Naive B cell (primary cell): ENCODE data around the gene MEGF8. TPM values are rescaled to one million over a fixed set of nuclear protein-coding genes. Genes with fewer than 3 reads are reported as not detected.

Experiments used
- ATAC-seq, 2 donors: fragments of 150-1000 bp; cut with Tn5 transposase; 2 replicates each; pipeline ENCODE4 v1.10.0; 2021; ENCODE audit warnings: low read depth in 2 of 2, mild to moderate bottlenecking in 2 of 2, moderate library complexity in 2 of 2
- DNase-seq: peaks from one replicate; pipeline ENCODE4 v3.0.0; 2022
- H3K27ac Mint-ChIP-seq, 6 donors: one replicate each; pipeline ENCODE4 v1.8.0; 2020 to 2022; ENCODE audit warnings: mild to moderate bottlenecking in 6 of 6, mixed read lengths in 6 of 6, moderate library complexity in 5 of 6, inconsistent platforms in 2 of 6
- H3K27me3 Mint-ChIP-seq, 3 donors: one replicate each; pipeline ENCODE4 v1.8.0; 2021 to 2022; ENCODE audit warnings: mixed read lengths in 3 of 3, mild to moderate bottlenecking in 1 of 3
- H3K36me3 Mint-ChIP-seq, 2 donors: one replicate each; pipeline ENCODE4 v1.8.0; 2020 to 2022; ENCODE audit warnings: mixed read lengths in 2 of 2, inconsistent platforms in 1 of 2, mild to moderate bottlenecking in 1 of 2
- H3K4me1 Mint-ChIP-seq, 3 donors: one replicate each; pipeline ENCODE4 v1.8.0; 2020 to 2022; ENCODE audit warnings: mixed read lengths in 3 of 3, inconsistent platforms in 1 of 3, mild to moderate bottlenecking in 1 of 3, moderate library complexity in 1 of 3
- H3K4me3 Mint-ChIP-seq, 8 donors: one replicate each; pipeline ENCODE4 v1.8.0; 2020 to 2022; ENCODE audit warnings: mild to moderate bottlenecking in 8 of 8, mixed read lengths in 8 of 8, moderate library complexity in 8 of 8, inconsistent platforms in 2 of 8
- H3K9me3 Mint-ChIP-seq, 7 donors: one replicate each; pipeline ENCODE4 v1.8.0; 2020 to 2022; ENCODE audit warnings: mixed read lengths in 7 of 7, mild to moderate bottlenecking in 5 of 7, inconsistent platforms in 2 of 7, moderate library complexity in 1 of 7
- polyA plus RNA-seq, 6 donors: library from polyadenylated mRNA; unstranded; fragments of 300-500 nt; fragmentation: Illumina TruSeq; gene quantifications; one replicate each; pipeline ENCODE4 v1.2.3, GENCODE V29; 2021; ENCODE audit warnings: low read depth in 6 of 6

MEGF8 gene
- polyA plus RNA-seq, 6 donors from 2014 or later: 0.34 to 1.5 (median 0.45) TPM; not detected in 1

DNA sequence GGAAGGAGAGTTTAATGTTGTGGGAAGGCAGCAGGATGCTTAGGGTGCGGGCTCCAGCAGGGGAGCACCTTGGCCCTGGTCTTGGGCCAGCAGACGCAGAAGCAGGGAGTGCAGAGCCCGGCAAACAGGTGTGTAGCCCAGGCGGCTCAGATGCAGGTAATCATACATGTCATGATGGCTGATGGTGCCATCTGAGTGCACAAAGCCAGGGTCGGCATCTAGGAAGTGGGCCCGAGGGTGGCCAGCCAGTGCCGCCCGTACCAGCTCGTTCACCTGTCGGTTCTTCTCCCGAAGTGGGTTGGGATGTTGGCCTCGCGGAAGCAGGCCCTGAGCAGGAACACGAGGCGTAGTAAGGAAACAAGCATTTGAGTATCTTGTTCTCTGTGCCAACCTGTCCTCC, 28.4 kb upstream of the MEGF8 start:
- Mint-ChIP-seq H3K27ac (peak overlapping the region in 1 of 6 donors; percentile 58), H3K36me3 (peaks cover 0 to 15% of the 10 kb centered on the region in 2 donors), H3K9me3 (no peaks in the 10 kb centered on the region), H3K27me3 (no peaks in the 10 kb centered on the region), H3K4me3 (peak overlapping the region in 1 of 8 donors; percentile 57), H3K4me1 (peaks cover 15 to 23% (median 20%) of the 10 kb centered on the region in 3 donors)
- ATAC-seq (no peak), DNase-seq (no peak)

DNA sequence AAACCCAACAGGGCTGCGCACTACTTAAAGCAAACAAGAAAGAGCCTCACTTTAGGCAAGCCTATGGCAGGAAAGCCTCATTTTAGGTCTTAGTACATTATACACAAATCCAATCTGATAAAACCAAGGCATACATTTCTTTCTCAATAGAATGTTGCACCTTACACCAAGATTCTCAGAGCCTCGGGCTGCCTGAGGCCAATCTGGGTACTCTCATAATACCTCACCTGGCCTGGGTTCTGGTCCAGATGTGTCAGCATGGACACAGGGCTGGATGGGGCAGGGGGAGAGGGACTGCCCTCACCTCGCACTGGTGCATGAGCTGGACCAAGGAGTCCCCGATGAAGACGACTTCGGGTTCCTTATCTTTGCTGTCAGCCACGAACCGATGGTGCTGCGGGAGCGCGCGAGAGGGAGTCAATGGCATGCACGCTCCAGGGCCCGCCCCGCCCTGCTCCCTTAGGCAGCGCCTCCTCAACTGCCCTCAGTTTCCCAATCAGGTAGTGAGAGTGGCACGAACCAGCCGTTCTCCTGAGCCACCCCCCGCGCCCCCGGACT, 23.7 kb upstream of the MEGF8 start, which contains the start of gene PRR19:
Gene PRR19 (plus strand): TSS at position 487 of the 558 bp plus-strand sequence. CDS start 7,453 bp downstream, outside the sequence.
- H3K4me1 Mint-ChIP-seq: peaks cover 25 to 28% (median 25%) of the 10 kb centered on the region in 3 donors
- no peaks in the 10 kb centered on the region for H3K36me3 Mint-ChIP-seq
- peak in 1 of 2 donors; percentile 7 for ATAC-seq
- H3K27ac Mint-ChIP-seq: peak within 1 kb of the TSS in 5 of 6 donors; percentile 48 to 72 (median 55)
- H3K27me3 Mint-ChIP-seq: no peaks in the 10 kb centered on the region
- peak within 1 kb of the TSS; percentile 81 to 92 (median 88) for H3K4me3 Mint-ChIP-seq
- no peaks in the 10 kb centered on the region for H3K9me3 Mint-ChIP-seq
- no peak for DNase-seq

DNA sequence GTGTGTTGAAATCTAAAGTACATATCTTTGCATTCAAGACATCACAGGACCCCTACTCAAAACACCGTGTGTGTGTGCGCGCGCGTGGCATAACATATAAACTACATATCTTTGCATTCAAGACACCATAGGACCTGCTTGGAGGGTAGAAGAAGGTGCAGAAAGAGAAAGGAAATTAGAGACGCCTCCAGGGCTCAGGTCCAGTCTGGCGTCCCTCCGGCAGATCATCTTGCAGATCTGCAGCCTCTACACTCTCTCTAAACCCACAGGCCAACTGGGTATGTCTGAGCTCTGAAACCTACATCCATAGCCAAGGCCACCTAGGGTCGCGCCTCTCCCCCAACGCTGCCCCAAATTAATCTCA, 22.4 kb upstream of the MEGF8 start:
- Mint-ChIP-seq H3K4me3 (peak overlapping the region; percentile 81 to 92 (median 88)), H3K9me3 (no peaks in the 10 kb centered on the region), H3K4me1 (peaks cover 27 to 28% (median 28%) of the 10 kb centered on the region in 3 donors), H3K36me3 (no peaks in the 10 kb centered on the region), H3K27me3 (no peaks in the 10 kb centered on the region), H3K27ac (peak overlapping the region in 5 of 6 donors; percentile 48 to 75 (median 70))
- DNase-seq: no peak
- no peak for ATAC-seq

DNA sequence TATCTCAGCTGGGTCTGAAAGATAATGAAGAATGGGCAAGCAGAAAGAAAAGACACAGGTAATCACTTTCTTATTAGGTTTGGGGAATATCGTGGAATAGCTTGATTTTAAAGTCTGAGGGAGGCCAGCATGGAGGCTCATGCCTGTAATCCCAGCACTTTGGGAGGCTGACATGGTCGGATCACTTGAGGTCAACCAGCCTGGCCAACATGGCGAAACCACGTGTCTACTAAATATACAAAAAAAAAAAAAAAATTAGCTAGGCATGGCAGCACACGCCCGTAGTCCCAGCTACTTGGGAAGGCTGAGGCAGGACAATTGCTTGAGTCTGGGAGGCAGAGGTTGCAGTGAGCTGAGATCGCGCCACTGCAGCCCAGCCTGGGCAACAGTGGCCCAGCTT, 21.6 kb upstream of the MEGF8 start:
- H3K4me3 Mint-ChIP-seq: peak overlapping the region in 2 of 8 donors; percentile 86 to 88
- no peaks in the 10 kb centered on the region for H3K27me3 Mint-ChIP-seq
- no peaks in the 10 kb centered on the region for H3K9me3 Mint-ChIP-seq
- DNase-seq: no peak
- ATAC-seq: no peak
- no peaks in the 10 kb centered on the region for H3K36me3 Mint-ChIP-seq
- H3K4me1 Mint-ChIP-seq: peaks cover 27 to 30% (median 28%) of the 10 kb centered on the region in 3 donors
- peak overlapping the region in 1 of 6 donors; percentile 52 for H3K27ac Mint-ChIP-seq

DNA sequence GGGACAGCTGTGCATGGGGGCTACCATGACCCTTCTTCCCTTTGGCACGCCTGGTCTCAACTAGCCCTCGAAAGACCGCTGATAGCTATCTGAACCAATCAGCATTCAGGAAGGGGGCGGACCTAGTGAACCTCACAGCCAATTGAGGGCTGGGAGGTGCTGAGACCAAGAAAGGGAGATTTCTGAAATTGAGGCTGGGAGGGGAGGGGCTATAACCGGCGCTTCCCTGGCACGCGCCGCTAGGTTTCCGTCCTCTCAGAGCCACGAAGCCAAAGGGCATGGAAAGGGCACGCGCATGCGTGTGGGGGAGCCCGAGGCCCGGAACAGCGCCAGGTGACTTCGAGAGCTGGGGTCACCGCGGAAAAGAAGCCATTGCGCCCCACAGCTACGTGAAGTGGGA, 18.8 kb upstream of the MEGF8 start:
- no peaks in the 10 kb centered on the region for H3K36me3 Mint-ChIP-seq

DNA sequence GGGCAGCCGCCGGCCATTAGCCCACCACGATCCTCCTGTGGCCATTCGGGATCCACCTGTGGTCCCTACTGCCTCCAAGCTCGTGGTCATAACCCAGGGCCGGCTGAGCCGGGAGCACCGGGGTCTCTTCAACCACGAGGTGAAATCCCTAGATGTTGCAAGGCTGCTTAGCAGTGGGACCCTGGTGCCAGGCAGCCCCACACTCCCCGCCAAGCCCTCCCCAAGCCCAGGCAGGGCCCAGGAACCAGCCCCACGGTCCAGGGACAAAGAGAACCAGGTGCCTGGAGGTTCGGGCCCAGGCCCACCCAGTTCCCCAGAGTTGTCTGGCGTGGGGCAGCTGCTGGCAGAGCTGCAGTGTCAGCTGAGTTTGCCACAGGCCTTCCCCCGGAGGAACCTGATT, 15.7 kb upstream of the MEGF8 start:
- ATAC-seq (no peak), DNase-seq (no peak)
- H3K36me3 Mint-ChIP-seq: no peaks in the 10 kb centered on the region
- peaks cover 17 to 47% (median 40%) of the 10 kb centered on the region in 3 donors for H3K27me3 Mint-ChIP-seq
- no peaks in the 10 kb centered on the region for H3K9me3 Mint-ChIP-seq
- peaks cover 14 to 22% (median 20%) of the 10 kb centered on the region in 3 donors for H3K4me1 Mint-ChIP-seq
- no peak overlapping the region for H3K4me3 Mint-ChIP-seq
- no peak overlapping the region for H3K27ac Mint-ChIP-seq

More for the DNA sequence above, 18.8 kb upstream of the MEGF8 start:
- H3K27me3 Mint-ChIP-seq: peaks cover 0 to 17% (median 10%) of the 10 kb centered on the region in 3 donors
- H3K4me1 Mint-ChIP-seq: peaks cover 20 to 25% (median 21%) of the 10 kb centered on the region in 3 donors
- no peak for DNase-seq
- ATAC-seq: no peak
- H3K4me3 Mint-ChIP-seq: no peak overlapping the region
- H3K27ac Mint-ChIP-seq: no peak overlapping the region
- H3K9me3 Mint-ChIP-seq: no peaks in the 10 kb centered on the region

DNA sequence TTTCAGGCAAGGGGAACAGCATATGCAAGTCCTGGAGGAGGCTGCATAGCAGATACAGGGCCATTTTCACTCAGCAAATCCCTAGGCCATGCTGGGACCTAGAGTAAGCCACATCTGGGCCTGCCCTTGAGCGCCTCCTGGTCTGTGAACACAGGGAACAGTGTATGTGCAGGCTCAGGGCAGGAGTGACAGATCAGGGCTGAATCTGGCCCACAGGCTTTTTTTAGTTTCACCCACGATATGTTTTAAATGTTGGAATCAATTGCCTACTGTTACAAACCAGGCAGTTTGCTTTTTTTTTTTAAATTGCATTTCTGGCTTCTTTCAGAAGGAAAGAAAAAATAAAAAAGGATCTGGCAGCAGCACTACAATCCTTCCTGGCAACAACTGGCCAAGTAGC, 13.8 kb upstream of the MEGF8 start:
- H3K27me3 Mint-ChIP-seq: peaks cover 21 to 55% (median 50%) of the 10 kb centered on the region in 3 donors
- ATAC-seq: no peak

DNA sequence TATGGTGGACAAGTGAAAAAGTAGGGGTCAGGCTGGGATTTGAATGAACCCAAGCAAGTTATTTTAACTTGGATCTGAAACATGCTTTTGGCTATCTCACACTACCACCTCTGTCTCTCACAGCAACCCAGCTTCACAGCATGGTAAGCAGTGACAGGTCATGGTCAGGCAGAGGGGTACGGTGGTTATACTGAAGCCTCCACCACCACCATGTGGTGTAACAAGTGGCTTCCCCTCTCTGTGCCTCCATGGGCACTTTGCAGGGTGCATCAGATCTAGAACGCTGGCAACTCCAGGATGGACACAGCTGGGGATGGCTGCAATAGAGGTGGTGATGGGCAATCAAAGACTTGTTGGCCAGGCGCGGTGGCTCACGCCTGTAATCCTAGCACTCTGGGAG, 13.1 kb upstream of the MEGF8 start:
- Mint-ChIP-seq H3K27me3 (peaks cover 28 to 62% (median 57%) of the 10 kb centered on the region in 3 donors), H3K27ac (no peak overlapping the region), H3K4me3 (peak overlapping the region in 4 of 8 donors; percentile 63 to 76 (median 69)), H3K4me1 (peaks cover 21 to 28% (median 23%) of the 10 kb centered on the region in 3 donors), H3K9me3 (peaks cover 0 to 2% (median 0%) of the 10 kb centered on the region in 7 donors), H3K36me3 (no peaks in the 10 kb centered on the region)
- DNase-seq (no peak), ATAC-seq (no peak)

More for the DNA sequence above, 13.8 kb upstream of the MEGF8 start:
- Mint-ChIP-seq H3K36me3 (no peaks in the 10 kb centered on the region), H3K4me3 (no peak overlapping the region), H3K9me3 (peaks cover 0 to 2% (median 0%) of the 10 kb centered on the region in 7 donors), H3K27ac (no peak overlapping the region), H3K4me1 (peaks cover 15 to 22% (median 22%) of the 10 kb centered on the region in 3 donors)
- DNase-seq: no peak

DNA sequence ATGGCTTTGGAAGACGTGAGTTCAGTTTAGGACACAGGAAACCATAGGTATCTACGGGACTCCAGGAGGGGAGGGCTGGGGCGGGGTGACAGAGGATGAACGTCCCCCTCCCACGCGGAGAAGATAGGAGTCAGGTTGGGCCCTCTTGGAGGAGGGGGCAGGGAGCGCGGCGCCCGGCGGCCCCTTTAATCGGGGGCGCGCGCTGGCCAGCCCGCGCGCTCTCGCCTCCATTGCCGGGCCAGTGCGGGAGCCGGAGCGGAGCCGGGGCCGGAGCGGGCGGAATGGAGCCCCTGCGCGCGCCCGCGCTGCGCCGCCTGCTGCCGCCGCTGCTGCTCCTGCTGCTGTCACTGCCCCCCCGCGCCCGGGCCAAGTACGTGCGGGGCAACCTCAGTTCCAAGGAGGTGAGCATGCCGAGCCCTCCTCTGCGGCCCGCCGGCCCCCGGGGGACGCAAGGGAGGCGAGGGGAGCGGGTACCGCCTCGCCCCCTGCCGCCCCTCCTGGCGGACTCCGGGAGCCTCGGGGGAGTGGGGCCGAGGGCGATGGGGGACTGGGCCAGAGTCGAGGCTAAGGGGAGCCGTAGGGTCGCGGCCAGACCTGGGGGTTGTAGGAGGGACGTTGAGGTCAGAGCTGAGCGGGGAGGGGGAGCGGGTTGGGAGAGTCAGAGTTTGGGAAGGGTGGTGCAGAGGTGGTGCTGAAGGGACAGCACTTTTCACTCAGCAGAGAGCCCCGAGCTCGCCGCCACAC, 12.2 kb upstream of the MEGF8 start, which contains the start of gene TMEM145:
Gene TMEM145 (plus strand): TSS at position 214 of the 744 bp plus-strand sequence. CDS start 68 bp downstream, at position 282.
- H3K27ac Mint-ChIP-seq: peak within 1 kb of the TSS in 2 of 6 donors; percentile 20 to 58
- peaks cover 0 to 2% (median 0%) of the 10 kb centered on the region in 7 donors for H3K9me3 Mint-ChIP-seq
- ATAC-seq: peak; percentile 76
- no peak for DNase-seq
- peak within 1 kb of the TSS; percentile 18 to 84 (median 66) for H3K4me3 Mint-ChIP-seq
- H3K4me1 Mint-ChIP-seq: peaks cover 21 to 24% (median 23%) of the 10 kb centered on the region in 3 donors
- peaks cover 29 to 62% (median 58%) of the 10 kb centered on the region in 3 donors for H3K27me3 Mint-ChIP-seq
- H3K36me3 Mint-ChIP-seq: no peaks in the 10 kb centered on the region

DNA sequence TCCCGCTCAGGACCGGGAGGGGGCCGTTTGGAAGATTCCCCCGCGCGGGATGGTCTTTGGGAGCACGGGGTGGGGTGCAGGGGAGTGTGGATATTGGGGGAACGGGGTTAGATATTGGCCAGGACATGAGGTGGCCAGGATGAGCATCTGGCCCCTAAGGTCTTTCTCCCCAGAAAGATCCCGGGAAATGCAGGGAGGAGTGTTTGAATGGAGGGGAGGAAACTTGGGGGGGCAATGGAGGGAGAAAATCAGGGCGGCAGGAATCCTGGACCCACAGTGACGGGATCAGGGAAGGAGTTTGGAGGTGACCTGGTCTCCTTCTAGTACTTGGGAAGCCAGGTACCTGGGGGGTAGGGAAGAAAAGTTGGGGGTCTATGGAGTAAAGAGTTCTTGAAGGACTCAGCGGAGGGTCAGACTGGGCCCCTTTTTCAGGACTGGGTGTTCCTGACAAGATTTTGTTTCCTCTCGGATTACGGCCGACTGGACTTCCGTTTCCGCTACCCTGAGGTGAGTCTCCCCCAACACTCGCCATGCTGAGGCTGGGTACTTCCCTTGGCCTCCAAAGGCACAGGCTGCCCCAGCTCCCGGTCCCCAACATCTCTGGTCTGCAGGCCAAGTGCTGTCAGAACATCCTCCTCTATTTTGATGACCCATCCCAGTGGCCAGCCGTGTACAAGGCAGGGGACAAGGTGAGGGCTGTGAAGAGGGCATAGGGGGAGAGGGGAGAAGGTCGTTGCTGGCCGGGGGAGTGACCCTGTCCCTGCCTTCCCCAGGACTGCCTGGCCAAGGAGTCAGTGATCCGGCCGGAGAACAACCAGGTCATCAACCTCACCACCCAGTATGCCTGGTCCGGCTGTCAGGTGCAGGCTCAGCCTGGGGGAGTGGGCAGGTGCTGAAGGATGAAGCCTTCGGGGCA, 11.3 kb upstream of the MEGF8 start:
- peaks cover 29 to 62% (median 58%) of the 10 kb centered on the region in 3 donors for H3K27me3 Mint-ChIP-seq
- H3K27ac Mint-ChIP-seq: no peak overlapping the region
- peaks cover 21 to 24% (median 23%) of the 10 kb centered on the region in 3 donors for H3K4me1 Mint-ChIP-seq
- peak overlapping the region in 7 of 8 donors; percentile 5 to 84 (median 55) for H3K4me3 Mint-ChIP-seq
- no peak for DNase-seq
- no peaks in the 10 kb centered on the region for H3K36me3 Mint-ChIP-seq
- ATAC-seq: no peak
- peaks cover 0 to 2% (median 0%) of the 10 kb centered on the region in 7 donors for H3K9me3 Mint-ChIP-seq

DNA sequence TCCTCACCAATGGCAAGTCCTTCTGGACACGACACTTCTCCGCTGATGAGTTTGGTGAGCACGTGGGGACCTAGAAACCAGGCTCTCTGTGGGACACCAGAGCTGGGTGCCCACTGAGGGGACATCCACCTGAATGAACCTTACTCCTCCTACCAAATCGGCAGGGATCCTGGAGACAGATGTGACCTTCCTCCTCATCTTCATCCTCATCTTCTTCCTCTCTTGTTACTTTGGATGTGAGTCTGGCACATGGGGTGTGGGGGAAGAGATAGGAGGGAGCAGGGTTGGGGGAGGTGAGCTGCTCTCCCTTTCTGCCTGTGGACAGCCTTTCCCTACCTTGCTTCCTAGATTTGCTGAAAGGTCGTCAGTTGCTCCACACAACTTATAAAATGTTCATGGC, 10.4 kb upstream of the MEGF8 start:
- Mint-ChIP-seq H3K27me3 (peaks cover 29 to 61% (median 58%) of the 10 kb centered on the region in 3 donors), H3K4me3 (peak overlapping the region in 2 of 8 donors; percentile 12 to 65), H3K36me3 (no peaks in the 10 kb centered on the region), H3K4me1 (peaks cover 21 to 24% (median 23%) of the 10 kb centered on the region in 3 donors), H3K9me3 (peaks cover 0 to 2% (median 0%) of the 10 kb centered on the region in 7 donors), H3K27ac (peak overlapping the region in 2 of 6 donors; percentile 5 to 31)
- no peak for ATAC-seq
- DNase-seq: no peak

DNA sequence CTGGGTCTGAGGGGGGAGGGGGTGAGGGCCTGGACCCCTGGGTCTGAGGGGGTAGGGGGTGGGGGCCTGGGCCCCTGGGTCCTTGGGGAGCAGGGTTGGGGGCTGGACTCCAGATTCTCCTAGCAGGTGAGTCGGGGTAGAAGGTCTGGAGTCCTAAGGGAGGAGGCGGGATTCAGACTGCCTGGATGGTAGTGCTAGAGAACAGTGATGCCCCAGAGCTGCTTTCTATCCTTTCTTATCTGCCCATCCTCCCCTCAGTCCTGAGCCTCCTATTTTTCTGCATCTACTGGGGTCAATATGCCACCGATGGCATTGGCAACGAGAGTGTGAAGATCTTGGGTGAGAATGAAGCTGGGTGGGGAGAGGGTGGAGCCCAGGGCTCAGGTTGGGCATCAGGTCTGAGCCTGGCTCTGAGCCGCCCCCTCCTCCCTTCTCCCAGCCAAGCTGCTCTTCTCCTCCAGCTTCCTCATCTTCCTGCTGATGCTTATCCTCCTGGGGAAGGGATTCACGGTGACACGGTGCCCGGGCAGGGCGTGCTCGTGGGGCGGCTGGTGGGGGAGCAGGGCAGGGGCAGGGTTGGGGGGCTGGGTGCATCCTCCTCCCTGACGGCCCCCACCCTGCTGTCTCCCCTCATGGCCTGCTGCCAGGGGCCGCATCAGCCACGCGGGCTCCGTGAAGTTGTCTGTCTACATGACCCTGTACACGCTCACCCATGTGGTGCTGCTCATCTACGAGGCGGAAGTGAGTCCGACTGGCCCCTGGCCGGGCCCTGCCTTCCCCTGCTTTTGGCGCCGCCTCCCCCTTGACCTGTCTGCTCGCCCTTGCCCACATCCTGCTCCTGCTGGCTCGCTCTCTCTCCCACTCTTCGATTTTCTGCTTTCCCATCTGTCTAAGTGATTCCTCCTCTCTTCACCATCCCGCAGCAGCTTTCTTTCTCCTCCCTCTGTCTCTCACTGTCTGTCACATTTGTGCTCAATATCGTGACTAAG, 8.9 kb upstream of the MEGF8 start:
- H3K27me3 Mint-ChIP-seq: peaks cover 30 to 47% (median 46%) of the 10 kb centered on the region in 3 donors
- H3K4me3 Mint-ChIP-seq: peak overlapping the region in 3 of 8 donors; percentile 12 to 35 (median 24)
- H3K4me1 Mint-ChIP-seq: peaks cover 21 to 24% (median 23%) of the 10 kb centered on the region in 3 donors
- no peaks in the 10 kb centered on the region for H3K36me3 Mint-ChIP-seq
- DNase-seq (no peak), ATAC-seq (no peak)
- H3K9me3 Mint-ChIP-seq: peaks cover 0 to 2% (median 0%) of the 10 kb centered on the region in 7 donors
- H3K27ac Mint-ChIP-seq: peak overlapping the region in 1 of 6 donors; percentile 21
